NCI-H2227 treated with DMSO at 0.1 percent for 48 hours (cell line): ENCODE results near the gene DDX47.
"Not testable (repeated sequence)": the region's sequence is repeated elsewhere in the genome, so short reads cannot be mapped to it uniquely, and the experiment has no call there.

ENCODE experiments used
- DNase-seq: peaks from one replicate; lab custom pipeline; 2025; lab: John Stamatoyannopoulos, UW

Gene DDX47

DNA sequence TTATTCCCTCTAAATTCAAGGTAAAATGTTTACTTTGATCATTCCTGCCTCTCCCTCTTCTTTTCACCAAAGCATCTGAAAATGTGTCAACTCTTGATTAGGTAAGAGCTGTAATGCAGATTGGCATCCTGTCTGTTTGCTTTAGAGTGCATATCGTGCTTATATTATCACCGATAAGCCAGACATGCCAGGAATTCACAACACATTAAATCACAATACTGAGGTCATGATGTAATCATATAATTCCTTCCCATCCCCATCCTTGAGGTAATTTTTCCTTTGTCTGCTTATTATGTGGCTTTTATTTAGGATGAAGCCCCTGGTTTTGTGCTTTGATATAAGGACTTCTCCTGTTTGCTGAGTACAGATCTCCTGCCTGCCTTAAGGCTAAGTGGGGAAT is 10.2 kb downstream of the DDX47 start:
- DNase-seq, result no peak

DNA sequence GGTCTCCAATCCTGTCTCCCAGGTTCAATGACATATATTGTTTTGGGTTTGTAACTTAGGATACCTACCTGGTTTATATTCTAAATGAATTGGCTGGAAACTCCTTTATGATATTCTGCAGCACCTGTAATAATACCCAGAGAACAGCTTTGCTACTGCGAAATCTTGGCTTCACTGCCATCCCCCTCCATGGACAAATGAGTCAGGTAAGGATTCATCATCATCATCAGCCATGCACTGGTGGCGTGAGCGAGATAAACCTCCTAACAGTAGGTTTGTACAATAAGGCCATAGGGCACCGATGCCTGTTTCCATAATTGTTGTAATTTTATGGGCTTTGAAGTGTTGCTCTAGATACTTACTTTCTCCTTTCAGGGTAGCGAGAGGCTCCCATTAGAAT is 10.7 kb downstream of the DDX47 start:
- DNase-seq, result no peak

DNA sequence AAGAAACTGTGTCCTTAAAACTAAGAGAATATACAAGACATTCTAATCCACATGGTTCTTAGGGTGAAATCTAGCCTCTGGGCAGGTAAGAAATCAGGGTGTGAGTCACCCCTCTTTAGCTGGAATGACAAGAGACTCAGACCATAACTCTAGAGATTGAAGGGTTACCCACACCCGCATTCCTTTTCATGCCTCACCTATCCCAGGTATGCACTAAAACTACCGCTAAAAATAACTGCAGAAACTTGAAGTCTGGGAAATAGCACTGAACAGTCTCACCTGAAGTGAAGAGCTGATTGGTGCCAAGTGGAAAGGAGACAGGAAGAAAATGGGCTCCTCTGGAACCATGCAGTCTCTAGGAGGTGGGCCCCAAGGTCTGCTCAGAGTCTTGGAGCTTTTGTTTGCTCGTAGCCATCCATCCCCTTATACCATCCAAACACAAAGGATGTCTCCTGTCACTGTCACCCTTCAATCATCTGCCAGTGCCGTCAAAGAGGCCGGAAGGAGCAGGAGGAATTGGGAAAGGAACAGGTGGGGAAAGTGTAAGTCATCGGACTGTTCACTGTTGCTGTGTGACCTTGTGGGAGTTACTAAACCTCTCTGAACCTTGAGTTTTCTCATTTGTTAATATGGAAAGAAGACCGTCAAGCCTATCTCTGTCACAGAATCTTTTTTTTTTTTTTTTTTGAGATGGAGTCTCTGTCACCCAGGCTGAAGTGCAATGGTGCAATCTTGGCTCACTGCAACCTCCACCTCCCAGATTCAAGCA is 22.4 kb downstream of the DDX47 start:
- DNase-seq, result no peak

DNA sequence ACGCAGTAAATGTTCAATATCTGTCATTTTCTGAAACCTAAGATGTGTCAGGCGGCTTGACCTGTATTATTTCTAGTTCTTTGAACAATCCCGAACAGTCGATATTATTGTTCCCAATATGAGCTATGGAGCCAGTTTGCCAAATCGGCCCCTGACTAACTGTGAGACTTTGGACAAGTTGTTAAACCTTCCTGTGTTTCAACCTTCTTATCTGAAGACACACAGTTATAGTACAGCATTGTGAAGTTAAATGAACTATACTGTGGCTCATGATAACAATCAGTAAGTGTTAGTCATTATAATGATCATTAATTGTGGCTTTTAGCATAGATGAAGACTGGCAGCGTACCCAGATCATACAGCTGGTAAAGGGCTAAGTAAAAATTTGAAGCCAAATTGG is 23.4 kb downstream of the DDX47 start:
- DNase-seq, result no peak

DNA sequence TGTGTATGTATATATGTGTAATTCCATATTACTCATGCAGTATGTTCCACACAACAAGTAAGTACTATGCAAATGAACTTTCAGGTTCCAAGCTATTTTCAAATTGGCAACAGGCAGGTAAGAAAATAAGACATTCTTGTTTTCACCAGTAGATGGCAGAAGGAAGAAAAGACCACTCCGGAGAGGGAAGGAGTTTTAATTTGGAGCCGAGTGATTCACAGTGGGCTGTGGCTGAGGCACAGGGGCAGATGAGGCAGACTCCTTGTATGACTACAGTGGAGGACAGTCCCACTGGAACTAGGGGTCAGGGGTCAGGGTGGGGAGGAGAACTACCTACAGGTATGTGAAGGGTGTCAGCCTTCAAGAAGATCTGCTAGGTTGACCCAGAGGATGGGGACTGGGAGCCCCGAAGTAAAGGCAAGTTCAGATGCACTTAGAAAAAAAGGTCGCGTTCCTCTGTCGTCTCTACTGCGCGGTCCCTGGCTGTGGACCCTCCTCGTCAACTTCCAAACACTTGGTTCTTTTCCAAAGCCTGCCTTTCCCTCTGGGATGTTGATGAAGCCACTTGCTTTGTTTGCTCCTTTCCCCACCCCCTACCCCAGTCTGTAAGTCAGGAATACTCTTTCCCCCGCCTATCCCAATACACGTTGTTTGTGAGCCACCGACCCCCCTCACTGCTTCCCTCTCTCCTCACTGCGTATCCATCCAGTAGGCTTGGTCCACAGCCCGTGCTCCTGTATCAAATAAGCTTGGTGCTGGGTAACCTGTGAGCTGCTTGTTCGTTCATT is 24.1 kb downstream of the DDX47 start:
- peak; percentile 23 for DNase-seq

DNA sequence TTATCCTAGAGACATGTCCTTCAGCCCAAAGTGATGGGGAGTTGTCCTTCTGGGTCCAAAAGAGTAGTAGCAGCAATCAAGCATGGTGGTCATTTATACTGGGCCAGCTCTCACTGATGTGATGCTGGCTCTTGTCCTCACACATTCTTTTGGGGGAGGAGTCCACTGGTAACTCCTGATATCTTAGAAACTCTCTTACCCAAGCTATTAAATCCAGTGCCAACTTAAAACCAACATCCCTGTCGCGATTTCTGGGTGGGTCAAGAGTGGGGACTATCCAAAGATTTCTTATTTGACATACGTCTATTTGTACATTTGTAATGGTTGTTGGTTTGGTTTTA is 24.6 kb downstream of the DDX47 start:
- DNase-seq, result no peak

DNA sequence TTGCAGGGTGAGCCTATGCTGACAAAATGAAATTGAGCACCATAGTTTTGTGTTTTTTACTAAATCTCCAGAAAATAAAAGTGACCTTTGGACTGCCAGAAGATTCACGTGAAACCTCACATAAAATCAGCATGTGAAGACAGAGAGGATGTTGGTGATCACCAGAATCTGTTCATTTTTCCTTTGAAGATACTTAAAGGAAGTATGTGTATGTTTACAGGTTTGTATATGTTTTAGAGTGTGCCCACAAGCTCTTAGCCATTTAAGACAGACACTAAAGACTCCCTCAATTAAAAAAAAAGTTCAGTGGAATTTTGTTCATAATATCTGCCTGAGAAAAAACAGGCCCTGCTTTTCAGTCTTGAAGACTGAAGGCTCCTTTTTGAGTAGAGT is 25.9 kb downstream of the DDX47 start:
- DNase-seq, result no peak

DNA sequence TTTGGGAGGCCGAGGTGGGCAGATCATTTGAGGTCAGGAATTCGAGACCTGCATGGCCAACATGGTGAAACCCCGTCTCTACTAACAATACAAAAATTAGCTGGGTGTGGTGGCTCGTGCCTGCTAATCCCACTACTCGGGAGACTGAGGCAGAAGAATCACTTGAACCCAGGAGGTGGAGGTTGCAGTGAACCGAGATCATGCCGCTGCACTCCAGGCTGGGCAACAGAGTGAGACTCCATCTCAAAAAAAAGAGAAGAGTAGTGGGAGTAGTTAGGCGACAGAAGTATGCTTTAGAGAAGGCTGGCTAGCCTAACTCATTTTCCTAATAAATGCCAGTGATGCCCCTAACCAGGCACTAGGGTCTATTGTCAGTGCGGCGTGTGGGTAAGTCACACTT is 26.3 kb downstream of the DDX47 start:
- DNase-seq, result not testable (repeated sequence)

DNA sequence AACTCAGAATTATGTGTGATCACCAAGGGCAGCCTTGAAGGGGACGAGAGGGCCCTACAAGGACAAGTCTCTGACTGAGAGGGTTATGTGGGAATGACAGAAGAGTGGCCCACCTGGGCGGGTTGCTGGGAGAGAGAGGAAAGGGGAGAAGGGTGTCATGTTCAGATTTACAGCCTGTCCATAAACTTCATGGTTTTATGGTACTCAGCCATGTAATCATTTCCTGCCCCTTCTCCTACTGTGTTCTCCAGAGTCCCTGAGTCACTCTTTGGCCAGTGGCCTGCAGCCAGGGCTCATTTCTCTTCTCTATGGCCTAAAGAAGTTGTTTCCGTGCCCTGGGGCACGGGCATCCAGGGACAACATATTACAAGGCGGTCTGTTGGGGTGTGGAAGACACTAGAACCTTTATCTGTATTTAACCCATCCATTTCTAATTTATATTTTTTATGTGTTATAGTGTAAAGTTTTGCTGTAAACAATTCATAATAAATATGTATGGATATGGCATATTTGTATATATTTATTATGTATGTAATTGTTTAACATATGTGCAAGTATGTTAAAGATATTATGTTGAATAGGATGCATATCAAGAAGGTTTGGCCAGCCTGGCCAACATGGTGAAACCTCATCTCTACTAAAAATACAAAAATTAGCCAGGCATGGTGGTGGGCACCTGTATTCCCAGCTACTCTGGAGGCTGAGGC is 26.9 kb downstream of the DDX47 start:
- DNase-seq, result no peak

DNA sequence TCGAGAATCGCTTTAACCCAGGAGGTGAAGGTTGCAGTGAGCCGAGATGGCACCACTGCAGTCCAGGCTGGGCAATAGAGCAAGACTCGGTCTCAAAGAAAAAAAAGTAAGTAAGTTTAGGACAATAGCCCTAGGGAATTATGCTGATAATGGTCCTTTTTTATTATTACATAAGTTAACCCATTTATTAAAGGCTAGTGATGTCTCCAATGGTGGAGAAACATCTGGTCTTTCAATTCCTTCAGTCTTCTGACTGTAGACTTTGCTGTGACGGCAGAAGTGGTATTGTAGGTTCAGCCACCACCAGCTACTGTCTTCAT is 27.4 kb downstream of the DDX47 start:
- no peak for DNase-seq

DNA sequence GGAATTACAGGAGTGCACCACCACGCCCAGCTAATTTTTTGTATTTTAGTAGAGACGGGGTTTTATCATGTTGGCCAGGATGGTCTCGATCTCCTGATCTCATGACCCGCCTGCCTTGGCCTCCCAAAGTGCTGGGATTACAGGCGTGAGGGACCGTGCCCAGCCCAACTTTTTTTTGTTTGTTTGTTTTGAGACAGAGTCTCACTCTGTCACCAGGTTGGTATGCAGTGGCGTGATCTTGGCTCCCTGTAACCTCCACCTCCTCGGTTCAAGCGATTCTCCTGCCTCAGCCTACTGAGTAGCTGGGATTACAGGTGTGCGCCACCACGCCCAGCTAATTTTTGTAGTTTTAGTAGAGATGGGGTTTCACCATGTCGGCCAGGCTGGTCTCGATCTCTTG is 28.3 kb downstream of the DDX47 start:
- DNase-seq, result not testable (repeated sequence)

DNA sequence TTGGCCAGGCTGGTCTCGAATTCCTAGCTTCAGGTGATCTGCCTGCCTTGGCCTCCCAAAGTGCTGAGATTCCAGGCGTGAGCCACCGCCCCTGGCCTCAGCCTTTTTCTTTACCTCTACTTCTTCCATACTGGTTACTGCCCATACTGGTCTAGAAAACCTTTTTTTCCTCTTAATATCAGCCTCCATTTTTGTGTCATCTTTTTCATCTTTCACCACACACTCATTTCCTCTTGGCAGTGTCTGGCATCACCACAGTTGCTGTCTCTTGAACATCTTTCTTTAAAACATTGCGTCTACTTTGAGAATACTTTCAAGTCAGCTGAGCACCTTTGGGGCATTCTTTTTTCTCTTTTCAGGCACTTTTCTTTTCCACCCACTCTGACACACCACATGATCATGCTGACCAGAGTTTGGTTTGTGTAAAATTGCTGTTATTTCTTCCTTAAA is 32.7 kb downstream of the DDX47 start:
- DNase-seq, result no peak

DNA sequence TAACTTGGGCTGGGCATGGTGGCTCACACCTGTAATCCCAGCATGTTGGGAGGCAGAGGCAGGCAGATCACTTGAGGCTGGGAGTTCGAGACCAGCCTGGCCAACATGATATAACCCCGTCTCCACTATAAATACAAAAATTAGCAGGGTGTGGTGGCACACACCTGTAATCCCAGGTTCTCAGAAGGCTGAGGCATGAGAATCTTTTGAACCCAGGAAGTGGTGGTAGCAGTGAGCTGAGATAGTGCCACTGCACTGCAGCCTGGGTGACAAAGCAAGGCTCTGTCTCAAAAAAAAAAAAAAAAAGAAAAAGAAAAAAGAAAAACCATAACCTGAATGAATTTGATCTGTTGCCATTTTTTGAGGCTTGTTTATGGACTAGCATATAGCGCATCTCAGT is 33.6 kb downstream of the DDX47 start:
- DNase-seq, result not testable (repeated sequence)

DNA sequence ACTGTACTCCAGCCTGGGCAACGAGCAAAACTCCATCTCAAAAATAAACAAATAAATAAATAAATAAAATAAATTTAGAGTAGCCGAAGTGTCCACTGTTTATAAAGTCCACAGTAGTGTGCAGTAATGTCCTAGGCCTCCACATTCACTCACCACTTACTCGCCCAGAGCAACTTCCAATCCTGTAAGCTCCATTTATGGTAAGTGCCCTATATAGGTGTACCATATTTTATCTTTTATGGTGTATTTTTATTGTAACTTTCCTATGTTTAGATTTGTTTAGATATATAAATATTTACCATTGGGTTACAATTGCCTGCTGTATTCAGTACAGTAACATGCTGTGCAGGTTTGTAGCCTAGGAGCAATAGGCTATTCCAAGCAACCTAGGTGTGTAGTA is 40.3 kb downstream of the DDX47 start:
- DNase-seq, result no peak

DNA sequence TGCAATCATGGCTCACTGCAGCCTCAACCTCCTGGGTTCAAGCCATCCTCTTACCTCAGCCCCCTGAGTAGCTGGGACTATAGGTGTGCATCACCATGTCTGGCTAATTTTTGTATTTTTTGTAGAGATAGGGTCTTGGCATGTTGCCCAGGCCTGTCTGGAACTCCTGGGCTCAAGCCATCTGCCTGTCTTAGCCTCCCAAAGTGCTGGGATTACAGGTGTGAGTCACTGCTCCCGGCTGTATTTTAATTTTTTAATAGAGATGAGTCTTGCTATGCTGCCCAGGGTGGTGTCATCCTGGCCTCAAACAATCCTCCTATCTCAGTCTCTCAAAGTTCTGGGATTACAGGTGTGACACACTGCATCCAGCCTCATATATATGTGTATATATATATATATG is 46.5 kb downstream of the DDX47 start:
- no peak for DNase-seq

DNA sequence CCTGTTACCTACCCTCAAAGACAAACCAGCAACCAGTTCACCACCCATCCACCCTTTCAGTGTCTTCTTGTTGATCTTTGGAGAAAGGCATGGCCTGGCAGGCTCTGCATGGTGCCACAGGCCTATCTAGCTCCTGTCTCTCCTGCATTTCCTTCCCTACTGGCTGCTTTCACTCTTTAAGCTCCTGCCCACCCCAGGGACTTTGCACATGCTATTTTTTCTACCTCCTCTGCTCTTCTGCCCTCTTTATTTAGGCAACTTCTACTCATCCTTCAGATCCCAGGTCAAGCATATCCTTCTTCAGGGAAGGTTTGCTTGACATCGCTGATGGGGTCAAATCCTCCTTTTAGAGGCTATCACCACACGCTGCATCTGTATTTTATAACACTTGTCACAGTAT is 51.1 kb downstream of the DDX47 start:
- DNase-seq, result no peak

DNA sequence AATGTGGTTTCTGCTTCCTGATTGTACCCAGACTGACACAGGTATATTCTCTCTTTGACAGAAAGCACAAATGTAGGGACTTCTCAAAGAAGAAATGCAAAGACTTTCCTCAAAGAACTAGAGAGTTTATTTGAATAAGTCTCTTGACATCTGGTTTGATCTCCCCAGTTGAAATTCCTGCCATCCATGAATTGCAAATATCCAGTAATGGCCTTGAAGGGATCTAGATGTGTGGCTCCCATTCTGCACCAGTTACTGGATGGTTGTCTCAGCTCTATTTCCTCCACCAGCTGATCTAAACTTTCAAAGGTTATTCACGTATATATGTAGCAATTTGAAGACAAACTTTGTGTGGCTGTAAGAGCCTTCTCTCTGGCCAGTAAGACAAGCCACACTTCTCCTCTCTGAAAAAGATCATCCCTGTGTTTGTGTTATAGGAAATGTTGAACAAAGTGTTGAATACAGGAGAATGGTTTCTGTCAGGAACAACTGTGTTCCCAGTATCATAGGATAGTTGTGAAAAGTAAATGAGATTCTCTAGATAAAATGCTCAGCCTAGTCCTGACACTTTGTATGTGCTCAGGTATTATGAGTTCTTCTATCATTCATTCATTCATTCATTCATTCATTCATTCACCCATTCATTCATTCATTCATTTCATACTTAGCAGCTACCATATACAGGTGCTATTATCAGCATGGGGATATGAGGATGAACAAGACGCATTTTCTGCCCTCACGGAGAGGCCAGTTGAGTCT is 55.5 kb downstream of the DDX47 start:
- DNase-seq, result no peak

DNA sequence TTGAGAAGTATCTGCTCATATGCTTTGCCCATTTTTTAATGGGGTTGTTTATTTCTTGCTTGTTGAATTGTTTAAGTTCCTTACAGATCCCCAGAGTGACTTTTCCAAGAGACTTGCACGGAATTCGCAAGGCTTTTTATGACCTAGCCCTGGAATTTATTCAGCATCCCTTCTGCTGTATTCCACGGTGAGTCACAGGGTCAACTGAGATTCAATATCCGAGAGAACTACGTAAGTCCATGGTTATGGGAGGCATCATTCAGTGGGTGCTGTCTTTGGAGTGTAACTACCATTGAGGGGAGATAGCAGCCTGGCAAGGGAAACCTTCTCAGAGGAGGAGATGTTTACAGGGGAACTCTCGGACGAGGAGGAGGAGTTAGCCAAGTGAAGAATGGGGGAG is 57.3 kb downstream of the DDX47 start:
- DNase-seq, result no peak

DNA sequence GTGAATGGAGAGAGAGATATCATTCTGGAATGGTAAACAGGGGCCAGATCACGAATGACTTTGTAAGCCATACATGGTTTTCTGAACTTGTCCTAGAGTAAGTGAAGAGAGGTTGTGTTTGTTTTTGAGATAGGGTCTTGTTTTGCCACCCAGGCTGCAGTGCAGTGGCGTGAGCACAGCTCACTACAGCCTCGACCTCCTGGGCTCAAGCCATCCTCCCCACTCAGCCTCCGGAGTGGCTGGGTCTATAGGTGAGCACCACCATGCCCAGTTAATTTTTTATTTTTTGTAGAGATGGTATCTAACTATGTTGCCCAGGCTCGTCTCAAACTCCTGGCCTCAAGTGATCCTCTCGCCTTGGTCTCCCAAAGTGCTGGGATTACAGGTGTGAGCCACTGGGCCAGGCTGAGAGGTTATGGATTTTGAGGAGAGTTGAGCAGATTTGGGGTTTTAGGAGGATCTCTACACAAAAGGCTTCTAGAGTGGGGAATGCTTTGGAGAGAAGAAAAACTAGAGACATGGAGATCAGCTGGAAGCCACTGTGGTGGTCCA is 58.5 kb downstream of the DDX47 start:
- no peak for DNase-seq

DNA sequence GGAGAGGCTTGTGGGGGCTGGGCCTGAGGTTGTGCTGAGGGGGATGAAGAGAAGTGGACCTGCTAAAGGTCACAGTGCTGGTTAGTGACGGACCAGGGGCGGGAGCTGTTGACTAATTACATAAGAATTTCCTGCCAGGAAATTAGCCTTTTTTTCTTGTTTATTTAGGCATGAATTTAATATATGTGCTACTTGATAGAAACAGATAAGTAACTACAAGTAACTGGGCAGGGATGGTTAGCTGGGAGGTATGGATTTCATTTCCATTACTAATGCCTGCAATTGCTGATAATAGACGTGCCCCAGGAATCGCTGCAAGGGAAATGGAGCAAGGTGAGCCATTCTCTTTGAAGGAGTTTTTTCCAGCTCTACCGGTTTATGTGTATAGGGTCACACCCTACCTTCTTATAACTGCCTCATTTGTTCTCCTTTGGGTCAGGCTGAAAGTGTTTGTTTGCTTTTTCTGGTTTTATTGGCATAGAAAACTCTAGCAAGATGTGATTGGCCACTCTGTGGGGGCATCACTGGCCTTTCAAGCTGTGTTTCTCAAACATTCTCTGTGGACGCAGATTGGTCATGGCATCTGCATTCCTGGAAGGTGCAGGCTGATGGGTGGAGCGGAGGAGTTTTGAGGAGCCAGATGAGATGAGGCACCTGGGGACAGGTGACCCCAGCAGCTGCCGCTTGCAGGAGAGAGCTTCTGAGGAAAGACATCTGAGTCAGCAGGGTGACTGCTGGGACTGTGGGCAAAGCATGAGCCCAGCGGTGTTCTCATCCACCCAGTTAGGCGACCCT is 59.2 kb downstream of the DDX47 start:
- DNase-seq, result no peak

DNA sequence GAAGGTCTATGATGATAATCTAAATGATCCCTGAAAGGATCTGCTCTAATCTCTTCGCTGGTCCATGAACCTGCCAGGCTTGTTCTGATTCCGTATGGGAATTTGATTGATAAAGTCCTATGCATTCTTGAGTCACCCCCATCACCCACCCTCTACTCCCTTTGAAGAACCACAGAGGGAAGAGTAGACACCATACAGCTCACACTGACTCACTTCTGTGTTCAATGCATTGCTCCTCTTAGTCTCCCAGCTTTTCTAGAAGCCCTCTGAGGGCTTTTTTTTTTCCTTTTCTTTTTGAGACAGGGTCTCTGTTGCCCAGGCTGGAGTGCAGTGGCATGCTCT is 59.8 kb downstream of the DDX47 start:
- DNase-seq, result no peak
